GM12878 (cell line): Measurements from ENCODE around the gene CDKL5. TPM values are rescaled to one million over a fixed set of nuclear protein-coding genes. Genes with fewer than 3 reads are reported as not detected.

Experiments used
- ATAC-seq: fragments of 200-7000 bp; cut with Tn5 transposase; 3 replicates; pipeline ENCODE4 v1.9.1; 2020; ENCODE audit warnings: mild to moderate bottlenecking, moderate library complexity
- BruUV-seq: library from RNA; stranded (reverse); fragments of 400-500 nt; replicated peaks from 2 replicates; lab custom pipeline; 2021; lab: Mats Ljungman, UMichigan
- CTCF ChIA-PET: fragments of 300-600 bp; sonication (Branson Sonifier 250); formaldehyde crosslinking; extraction: SDS; loops from one replicate; lab custom pipeline; 2021; ENCODE audit warnings: inconsistent platforms; lab: Yijun Ruan, JAX
- POLR2A ChIA-PET: fragments of 350-600 bp; formaldehyde crosslinking; extraction: SDS; loops from one replicate; lab custom pipeline; 2021; ENCODE audit warnings: inconsistent platforms; lab: Charles Lee
- RAD21 ChIA-PET: fragments of 300-600 bp; sonication (Branson Sonifier 250); formaldehyde crosslinking; loops from one replicate; lab custom pipeline; 2023; ENCODE audit warnings: antibody characterized with exemption; ENCODE audit not compliant: unreplicated experiment; lab: Charles Lee
- SMC1A ChIA-PET: fragments of 300-600 bp; sonication (Branson Sonifier 250); formaldehyde crosslinking; loops from one replicate; lab custom pipeline; 2023; ENCODE audit not compliant: unreplicated experiment, uncharacterized antibody; lab: Charles Lee
- DNase-seq: peaks from one replicate; pipeline ENCODE4 v3.0.0-alpha.2; 2011; ENCODE audit warnings: low read depth, low spot score
- FAIRE-seq: peaks from 3 replicates; lab custom pipeline; 2011; peaks lifted over from hg19 to GRCh38; lab: Jason Lieb, UNC
- H2AFZ ChIP-seq: 2 replicates; pipeline ENCODE4 v1.6.0; 2011; ENCODE audit warnings: low read depth, low read length, control low read depth; ENCODE audit not compliant: control insufficient read depth
- H3K27ac ChIP-seq: 2 replicates; pipeline ENCODE4 v1.5.1; 2011; ENCODE audit warnings: control low read depth; ENCODE audit not compliant: control insufficient read depth, insufficient read depth
- H3K27me3 ChIP-seq, 2 experiments: replicated peaks in 1 of 2; 2 replicates each; pipeline versions ENCODE4 v1.6.0 to v1.6.1; 2011; ENCODE audit warnings: low read length in 1 of 2; ENCODE audit not compliant: control insufficient read depth in 2 of 2, insufficient read depth in 2 of 2
- H3K36me3 ChIP-seq, 2 experiments: 2 replicates each; pipeline ENCODE4 v1.5.1; 2011; ENCODE audit warnings: low read length in 1 of 2; ENCODE audit not compliant: control insufficient read depth in 2 of 2, insufficient read depth in 2 of 2
- H3K4me1 ChIP-seq: 2 replicates; pipeline ENCODE4 v1.6.1; 2011; ENCODE audit warnings: mild to moderate bottlenecking, low read length, moderate library complexity, mixed read lengths; ENCODE audit not compliant: control insufficient read depth, insufficient read depth
- H3K4me2 ChIP-seq: 2 replicates; pipeline ENCODE4 v1.6.0; 2011; ENCODE audit warnings: control low read depth; ENCODE audit not compliant: control insufficient read depth, insufficient read depth
- H3K4me3 ChIP-seq: fragments of 200-600 bp; sonication (generic); 2 replicates; pipeline ENCODE4 v1.5.1; 2016
- H3K79me2 ChIP-seq: 2 replicates; pipeline ENCODE4 v1.6.0; 2011; ENCODE audit warnings: low read length; ENCODE audit not compliant: control insufficient read depth, insufficient read depth
- H3K9ac ChIP-seq: 2 replicates; pipeline ENCODE4 v1.8.0; 2011; ENCODE audit warnings: low read length, control low read depth, mixed read lengths; ENCODE audit not compliant: control insufficient read depth, insufficient read depth
- H3K9me3 ChIP-seq: replicated peaks from 3 replicates; pipeline ENCODE4 v1.5.1; 2011; ENCODE audit warnings: mild to moderate bottlenecking, low read length; ENCODE audit not compliant: control insufficient read depth, insufficient read depth
- H4K20me1 ChIP-seq: 2 replicates; pipeline ENCODE4 v1.6.0; 2011; ENCODE audit not compliant: control insufficient read depth, insufficient read depth
- CHD2 ChIP-seq: IDR thresholded peaks from 2 replicates; pipeline ENCODE4 v1.6.1; 2011; ENCODE audit warnings: low read depth, low read length, improper control_type of control experiment, borderline replicate concordance
- JUNB ChIP-seq: IDR thresholded peaks from 2 replicates; pipeline ENCODE4 v1.6.1; 2016; ENCODE audit warnings: antibody characterized with exemption, mild to moderate bottlenecking
- POLR2A ChIP-seq: IDR thresholded peaks from 2 replicates; pipeline ENCODE4 v1.6.1; 2011; ENCODE audit warnings: low read depth, mild to moderate bottlenecking, low read length
- POU2F2 ChIP-seq: IDR thresholded peaks from 3 replicates; pipeline ENCODE4 v1.6.1; 2011; ENCODE audit warnings: low read depth, mild to moderate bottlenecking, low read length, borderline replicate concordance
- SMC3 ChIP-seq: IDR thresholded peaks from 2 replicates; pipeline ENCODE4 v1.6.1; 2011; ENCODE audit warnings: low read length, improper control_type of control experiment, borderline replicate concordance
- TCF3 ChIP-seq: IDR thresholded peaks from 2 replicates; pipeline ENCODE4 v1.6.1; 2012; ENCODE audit warnings: low read depth, mild to moderate bottlenecking, low read length, borderline replicate concordance; ENCODE audit not compliant: insufficient read depth
- ZBED1 ChIP-seq: IDR thresholded peaks from 2 replicates; pipeline ENCODE4 v1.6.1; 2016; ENCODE audit warnings: borderline replicate concordance
- WGBS: methylation state at CpG from one replicate; pipeline ENCODE4 v1.1.6; 2016; ENCODE audit warnings: low lambda C conversion rate; ENCODE audit not compliant: insufficient replicate concordance, insufficient coverage; ENCODE audit errors: missing lambda C conversion rate; 5-methylcytosine and 5-hydroxymethylcytosine counted together
- in situ Hi-C: fragments of 300-500 bp; cut with MboI; formaldehyde crosslinking; loops from 9 replicates; pipeline ENCODE4 v1.14.3; 2018; ENCODE audit warnings: mixed read lengths
- intact Hi-C: fragments of 100-400 bp; cut with micrococcal nuclease; formaldehyde crosslinking; loops from one replicate; pipeline ENCODE4 v1.14.2; 2022; ENCODE audit not compliant: unreplicated experiment
- polyA plus RNA-seq, 11 experiments: library from polyadenylated mRNA; depleted of rRNA in 4 of 11; unstranded in 6 of 11; stranded (reverse) in 5 of 11; fragments of >200 nt; fragmentation: Nextera tagmentation in 4 of 11; fragmentation: Illumina TruSeq in 1 of 11; extraction: Ambion mirVana in 4 of 11; extraction: Trizol in 1 of 11; gene quantifications; 1 replicate in 1 of 11; 2 replicates in 10 of 11; pipeline versions ENCODE4 v1.2.1 to v1.2.3, GENCODE V29; 2011 to 2016; ENCODE audit warnings: inconsistent platforms in 2 of 11, missing spikeins in 2 of 11, low read depth in 1 of 11
- total RNA-seq, 4 experiments: library from RNA; depleted of rRNA in 3 of 4; stranded (reverse); fragments of >200 nt in 3 of 4; fragmentation: Illumina TruSeq in 1 of 4; extraction: Trizol in 1 of 4; gene quantifications; 2 replicates each; pipeline versions ENCODE4 v1.2.1 to v1.2.3, GENCODE V29; 2013 to 2021
- TF ChIP-seq, protein P1 (sequence below): fragments of 450-650 bp; formaldehyde crosslinking; IDR thresholded peaks from 2 replicates; pipeline ENCODE4 v1.4.0; 2020; ENCODE audit warnings: mild to moderate bottlenecking, moderate library complexity
- TF ChIP-seq, protein P2 (sequence below): IDR thresholded peaks from 2 replicates; pipeline ENCODE4 v1.6.1; 2011; ENCODE audit warnings: borderline replicate concordance, low read depth, mild to moderate bottlenecking, moderate library complexity, mixed read lengths, low read length; ENCODE audit not compliant: insufficient read depth; ENCODE audit errors: extremely low read length
- TF ChIP-seq, protein P3 (sequence below): IDR thresholded peaks from 2 replicates; pipeline ENCODE4 v1.6.1; 2012; ENCODE audit warnings: mild to moderate bottlenecking, low read depth, low read length
- TF ChIP-seq, protein P4 (sequence below): fragments of 150-350 bp; IDR thresholded peaks from 2 replicates; pipeline ENCODE4 v1.6.1; 2014; ENCODE audit warnings: mild to moderate bottlenecking, low read depth, low read length
- TF ChIP-seq, protein P5 (sequence below): fragments of 450-650 bp; IDR thresholded peaks from 2 replicates; pipeline ENCODE4 v1.6.1; 2017; ENCODE audit warnings: low read depth, mild to moderate bottlenecking, moderate library complexity

The CDKL5 gene
- total and polyA plus RNA-seq, 10 of the 15 experiments (the other 5 are each of a cell fraction or from before 2014, with no cell fraction given): 1.4 to 14.5 (median 6.3) TPM

DNA sequence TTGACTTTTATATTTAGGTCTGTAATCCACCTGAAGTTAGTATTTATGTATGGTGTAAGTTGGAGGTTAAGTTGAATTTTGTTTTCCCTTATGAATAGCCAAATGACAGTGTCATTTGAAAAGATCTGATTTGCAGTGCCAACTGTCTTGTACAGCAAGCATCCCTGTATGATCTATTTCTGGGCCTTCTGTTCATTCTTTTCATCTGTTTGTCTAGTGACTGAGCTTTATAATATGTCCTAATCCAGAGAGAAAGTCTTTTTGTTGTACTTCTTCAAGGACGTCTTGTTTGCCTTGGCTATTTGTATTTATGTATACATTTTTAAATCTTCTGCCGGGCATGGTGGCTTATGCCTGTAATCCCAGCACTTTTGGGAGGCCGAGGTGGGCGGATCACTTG lies 39.6 kb downstream of the CDKL5 start:
- no peak overlapping the region for H2AFZ ChIP-seq
- H3K27ac ChIP-seq: no peak overlapping the region
- FAIRE-seq: no peak
- no TSS peak for BruUV-seq
- H3K4me2 ChIP-seq: no peak overlapping the region
- H3K9ac ChIP-seq: no peak overlapping the region
- ChIA-PET SMC1A (interaction anchor here (0.8 kb wide), 1 partner anchor 33 kb away, joined by 4 read pairs; no protein-coding TSS in a partner anchor), POLR2A (no interaction called here), CTCF (no interaction called here), RAD21 (no interaction called here)
- H3K4me1 ChIP-seq: no peaks in the 10 kb centered on the region
- no peaks in the 10 kb centered on the region for H4K20me1 ChIP-seq
- H3K79me2 ChIP-seq: no peaks in the 10 kb centered on the region
- intact Hi-C loops: no loop called here
- H3K27me3 ChIP-seq: no peaks in the 10 kb centered on the region
- 43% methylated on average over 4 of the region's 4 CpGs for WGBS
- H3K4me3 ChIP-seq: no peak overlapping the region
- no peak for DNase-seq
- H3K36me3 ChIP-seq: no peaks in the 10 kb centered on the region
- no peaks in the 10 kb centered on the region for H3K9me3 ChIP-seq
- in situ Hi-C loops: no loop called here
- TF ChIP-seq, protein P1, sequence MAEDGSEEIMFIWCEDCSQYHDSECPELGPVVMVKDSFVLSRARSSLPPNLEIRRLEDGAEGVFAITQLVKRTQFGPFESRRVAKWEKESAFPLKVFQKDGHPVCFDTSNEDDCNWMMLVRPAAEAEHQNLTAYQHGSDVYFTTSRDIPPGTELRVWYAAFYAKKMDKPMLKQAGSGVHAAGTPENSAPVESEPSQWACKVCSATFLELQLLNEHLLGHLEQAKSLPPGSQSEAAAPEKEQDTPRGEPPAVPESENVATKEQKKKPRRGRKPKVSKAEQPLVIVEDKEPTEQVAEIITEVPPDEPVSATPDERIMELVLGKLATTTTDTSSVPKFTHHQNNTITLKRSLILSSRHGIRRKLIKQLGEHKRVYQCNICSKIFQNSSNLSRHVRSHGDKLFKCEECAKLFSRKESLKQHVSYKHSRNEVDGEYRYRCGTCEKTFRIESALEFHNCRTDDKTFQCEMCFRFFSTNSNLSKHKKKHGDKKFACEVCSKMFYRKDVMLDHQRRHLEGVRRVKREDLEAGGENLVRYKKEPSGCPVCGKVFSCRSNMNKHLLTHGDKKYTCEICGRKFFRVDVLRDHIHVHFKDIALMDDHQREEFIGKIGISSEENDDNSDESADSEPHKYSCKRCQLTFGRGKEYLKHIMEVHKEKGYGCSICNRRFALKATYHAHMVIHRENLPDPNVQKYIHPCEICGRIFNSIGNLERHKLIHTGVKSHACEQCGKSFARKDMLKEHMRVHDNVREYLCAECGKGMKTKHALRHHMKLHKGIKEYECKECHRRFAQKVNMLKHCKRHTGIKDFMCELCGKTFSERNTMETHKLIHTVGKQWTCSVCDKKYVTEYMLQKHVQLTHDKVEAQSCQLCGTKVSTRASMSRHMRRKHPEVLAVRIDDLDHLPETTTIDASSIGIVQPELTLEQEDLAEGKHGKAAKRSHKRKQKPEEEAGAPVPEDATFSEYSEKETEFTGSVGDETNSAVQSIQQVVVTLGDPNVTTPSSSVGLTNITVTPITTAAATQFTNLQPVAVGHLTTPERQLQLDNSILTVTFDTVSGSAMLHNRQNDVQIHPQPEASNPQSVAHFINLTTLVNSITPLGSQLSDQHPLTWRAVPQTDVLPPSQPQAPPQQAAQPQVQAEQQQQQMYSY (CRISPR knock-in tag): no peak
- TF ChIP-seq, protein P2, sequence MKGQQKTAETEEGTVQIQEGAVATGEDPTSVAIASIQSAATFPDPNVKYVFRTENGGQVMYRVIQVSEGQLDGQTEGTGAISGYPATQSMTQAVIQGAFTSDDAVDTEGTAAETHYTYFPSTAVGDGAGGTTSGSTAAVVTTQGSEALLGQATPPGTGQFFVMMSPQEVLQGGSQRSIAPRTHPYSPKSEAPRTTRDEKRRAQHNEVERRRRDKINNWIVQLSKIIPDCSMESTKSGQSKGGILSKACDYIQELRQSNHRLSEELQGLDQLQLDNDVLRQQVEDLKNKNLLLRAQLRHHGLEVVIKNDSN: no peak
- TF ChIP-seq ZBED1 (no peak), POLR2A (no peak), TCF3 (no peak), JUNB (no peak), SMC3 (no peak), CHD2 (no peak), POU2F2 (no peak)
- TF ChIP-seq, protein P3, sequence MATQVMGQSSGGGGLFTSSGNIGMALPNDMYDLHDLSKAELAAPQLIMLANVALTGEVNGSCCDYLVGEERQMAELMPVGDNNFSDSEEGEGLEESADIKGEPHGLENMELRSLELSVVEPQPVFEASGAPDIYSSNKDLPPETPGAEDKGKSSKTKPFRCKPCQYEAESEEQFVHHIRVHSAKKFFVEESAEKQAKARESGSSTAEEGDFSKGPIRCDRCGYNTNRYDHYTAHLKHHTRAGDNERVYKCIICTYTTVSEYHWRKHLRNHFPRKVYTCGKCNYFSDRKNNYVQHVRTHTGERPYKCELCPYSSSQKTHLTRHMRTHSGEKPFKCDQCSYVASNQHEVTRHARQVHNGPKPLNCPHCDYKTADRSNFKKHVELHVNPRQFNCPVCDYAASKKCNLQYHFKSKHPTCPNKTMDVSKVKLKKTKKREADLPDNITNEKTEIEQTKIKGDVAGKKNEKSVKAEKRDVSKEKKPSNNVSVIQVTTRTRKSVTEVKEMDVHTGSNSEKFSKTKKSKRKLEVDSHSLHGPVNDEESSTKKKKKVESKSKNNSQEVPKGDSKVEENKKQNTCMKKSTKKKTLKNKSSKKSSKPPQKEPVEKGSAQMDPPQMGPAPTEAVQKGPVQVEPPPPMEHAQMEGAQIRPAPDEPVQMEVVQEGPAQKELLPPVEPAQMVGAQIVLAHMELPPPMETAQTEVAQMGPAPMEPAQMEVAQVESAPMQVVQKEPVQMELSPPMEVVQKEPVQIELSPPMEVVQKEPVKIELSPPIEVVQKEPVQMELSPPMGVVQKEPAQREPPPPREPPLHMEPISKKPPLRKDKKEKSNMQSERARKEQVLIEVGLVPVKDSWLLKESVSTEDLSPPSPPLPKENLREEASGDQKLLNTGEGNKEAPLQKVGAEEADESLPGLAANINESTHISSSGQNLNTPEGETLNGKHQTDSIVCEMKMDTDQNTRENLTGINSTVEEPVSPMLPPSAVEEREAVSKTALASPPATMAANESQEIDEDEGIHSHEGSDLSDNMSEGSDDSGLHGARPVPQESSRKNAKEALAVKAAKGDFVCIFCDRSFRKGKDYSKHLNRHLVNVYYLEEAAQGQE: no peak
- TF ChIP-seq, protein P4, sequence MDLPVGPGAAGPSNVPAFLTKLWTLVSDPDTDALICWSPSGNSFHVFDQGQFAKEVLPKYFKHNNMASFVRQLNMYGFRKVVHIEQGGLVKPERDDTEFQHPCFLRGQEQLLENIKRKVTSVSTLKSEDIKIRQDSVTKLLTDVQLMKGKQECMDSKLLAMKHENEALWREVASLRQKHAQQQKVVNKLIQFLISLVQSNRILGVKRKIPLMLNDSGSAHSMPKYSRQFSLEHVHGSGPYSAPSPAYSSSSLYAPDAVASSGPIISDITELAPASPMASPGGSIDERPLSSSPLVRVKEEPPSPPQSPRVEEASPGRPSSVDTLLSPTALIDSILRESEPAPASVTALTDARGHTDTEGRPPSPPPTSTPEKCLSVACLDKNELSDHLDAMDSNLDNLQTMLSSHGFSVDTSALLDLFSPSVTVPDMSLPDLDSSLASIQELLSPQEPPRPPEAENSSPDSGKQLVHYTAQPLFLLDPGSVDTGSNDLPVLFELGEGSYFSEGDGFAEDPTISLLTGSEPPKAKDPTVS: no peak
- TF ChIP-seq, protein P5, sequence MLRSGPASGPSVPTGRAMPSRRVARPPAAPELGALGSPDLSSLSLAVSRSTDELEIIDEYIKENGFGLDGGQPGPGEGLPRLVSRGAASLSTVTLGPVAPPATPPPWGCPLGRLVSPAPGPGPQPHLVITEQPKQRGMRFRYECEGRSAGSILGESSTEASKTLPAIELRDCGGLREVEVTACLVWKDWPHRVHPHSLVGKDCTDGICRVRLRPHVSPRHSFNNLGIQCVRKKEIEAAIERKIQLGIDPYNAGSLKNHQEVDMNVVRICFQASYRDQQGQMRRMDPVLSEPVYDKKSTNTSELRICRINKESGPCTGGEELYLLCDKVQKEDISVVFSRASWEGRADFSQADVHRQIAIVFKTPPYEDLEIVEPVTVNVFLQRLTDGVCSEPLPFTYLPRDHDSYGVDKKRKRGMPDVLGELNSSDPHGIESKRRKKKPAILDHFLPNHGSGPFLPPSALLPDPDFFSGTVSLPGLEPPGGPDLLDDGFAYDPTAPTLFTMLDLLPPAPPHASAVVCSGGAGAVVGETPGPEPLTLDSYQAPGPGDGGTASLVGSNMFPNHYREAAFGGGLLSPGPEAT: no peak
- ATAC-seq: no peak
